Aorta (tissue), 5 donors: ENCODE data around the gene TMEM94. TPM values are rescaled to one million over a fixed set of nuclear protein-coding genes. Genes with fewer than 3 reads are reported as not detected.

ENCODE experiments used
- ATAC-seq: fragments of 200-7000 bp; cut with Tn5 transposase; one replicate; pipeline ENCODE4 v1.9.1; 2022; ENCODE audit warnings: moderate library complexity; ENCODE audit not compliant: low FRiP score
- DNase-seq, 2 donors: peaks; one replicate each; pipeline ENCODE4 v3.0.0-alpha.2; 2020
- H3K27ac ChIP-seq, 2 donors: one replicate each; pipeline ENCODE4 v1.5.1; 2013; ENCODE audit warnings: low read length in 2 of 2, mild to moderate bottlenecking in 2 of 2, moderate library complexity in 2 of 2, control low read depth in 1 of 2, inconsistent platforms in 1 of 2, low read depth in 1 of 2
- H3K27me3 ChIP-seq, 2 donors: one replicate each; pipeline ENCODE4 v1.6.1; 2013; ENCODE audit warnings: control low read depth in 1 of 2, low read length in 1 of 2, mild to moderate bottlenecking in 1 of 2, moderate library complexity in 1 of 2; ENCODE audit not compliant: insufficient read depth in 2 of 2, control insufficient read depth in 1 of 2
- H3K36me3 ChIP-seq, 2 donors: one replicate each; pipeline ENCODE4 v1.6.1; 2013; ENCODE audit warnings: control low read depth in 1 of 2, low read length in 1 of 2, mild to moderate bottlenecking in 1 of 2; ENCODE audit not compliant: insufficient read depth in 2 of 2, control insufficient read depth in 1 of 2
- H3K4me1 ChIP-seq, 2 donors: one replicate each; pipeline ENCODE4 v1.6.1; 2013; ENCODE audit warnings: low read length in 2 of 2, control low read depth in 1 of 2, mild to moderate bottlenecking in 1 of 2, moderate library complexity in 1 of 2; ENCODE audit not compliant: insufficient read depth in 2 of 2, control insufficient read depth in 1 of 2
- H3K4me3 ChIP-seq, 2 donors: one replicate each; pipeline ENCODE4 v1.5.1; 2013; ENCODE audit warnings: low read length in 2 of 2, control low read depth in 1 of 2, mild to moderate bottlenecking in 1 of 2
- H3K9me3 ChIP-seq: one replicate; pipeline ENCODE4 v1.6.1; 2013; ENCODE audit warnings: mild to moderate bottlenecking, low read length; ENCODE audit not compliant: control insufficient read depth
- WGBS, 2 donors: extraction: QIAGEN DNeasy Blood & Tissue Kit; methylation state at CpG; one replicate each; pipeline ENCODE4 v1.1.7; 2013; 5-methylcytosine and 5-hydroxymethylcytosine counted together
- intact Hi-C, 2 donors: fragments of 100-400 bp; cut with DNase I; formaldehyde crosslinking; loops; one replicate each; pipeline versions ENCODE4 v1.14.2 to v1.15.0; 2022
- microRNA-seq, 2 donors: library from miRNA; unstranded; fragments of <30 nt; microRNA quantifications; one replicate each; pipeline ENCODE4 v1.2.0, GENCODE V29; 2020
- polyA plus RNA-seq, 2 donors: library from polyadenylated mRNA; stranded (reverse); fragments of 200-250 nt; gene quantifications; one replicate each; pipeline ENCODE4 v1.2.3, GENCODE V29; 2013
- total RNA-seq, 2 donors: library from RNA; stranded (reverse); fragmentation: NEBNext Ultra II Directional; extraction: Animal tissue kit (Norgen Biotek cat#: 25700); gene quantifications; one replicate each; pipeline ENCODE4 v1.2.1, GENCODE V29; 2021
- donor health status: healthy with polysubstance abuse.
- donor health status: Bipolar disorder and iron deficiency.
- donor health status: DM: no; HTN: no; CAD: no.
- donor health status: DM: no; HTN: no; CAD: no.
- donor health status: DM: yes; HTN: yes; CAD: no.

The TMEM94 gene
- total and polyA plus RNA-seq, 4 donors: 19.5 to 74.8 (median 53.1) TPM

DNA sequence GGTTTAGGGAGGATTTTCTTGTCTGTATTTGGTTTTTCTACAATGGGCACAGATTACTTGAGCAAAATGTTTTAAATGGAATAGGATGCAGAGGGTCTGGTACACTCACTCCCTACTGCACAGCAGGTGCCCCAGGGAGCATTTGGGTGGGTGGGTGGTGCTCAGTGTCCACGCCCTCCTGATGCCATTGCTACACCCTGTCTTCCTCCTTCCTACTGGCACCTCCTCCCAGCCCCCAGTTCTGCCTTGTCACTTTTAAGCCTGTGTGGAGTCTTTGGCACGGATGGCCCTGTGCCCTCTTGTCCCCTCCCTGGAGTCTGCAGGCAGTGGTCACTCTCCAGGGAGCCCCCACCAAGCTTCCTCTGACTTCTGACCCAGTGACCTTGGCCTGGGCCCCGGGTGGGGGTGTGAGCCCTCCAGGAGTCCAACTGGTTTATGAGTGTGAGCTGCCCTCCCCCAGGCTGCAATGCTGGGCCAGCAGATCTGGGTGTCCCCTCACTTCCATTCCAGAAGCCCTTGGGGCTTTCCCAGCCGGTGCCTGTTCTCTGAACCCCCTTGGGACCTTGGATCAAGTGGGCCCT lies 84.6 kb downstream of the TMEM94 start:
- no peak overlapping the region for H3K4me3 ChIP-seq
- no peaks in the 10 kb centered on the region for H3K4me1 ChIP-seq
- intact Hi-C loops: no loop called here
- DNase-seq (no peak), ATAC-seq (no peak)
- H3K27me3 ChIP-seq: no peaks in the 10 kb centered on the region
- H3K9me3 ChIP-seq: no peaks in the 10 kb centered on the region
- no peaks in the 10 kb centered on the region for H3K36me3 ChIP-seq
- no peak overlapping the region for H3K27ac ChIP-seq
- WGBS, 2 donors: 63 to 64% methylated on average over 4 of the region's 4 CpGs

DNA sequence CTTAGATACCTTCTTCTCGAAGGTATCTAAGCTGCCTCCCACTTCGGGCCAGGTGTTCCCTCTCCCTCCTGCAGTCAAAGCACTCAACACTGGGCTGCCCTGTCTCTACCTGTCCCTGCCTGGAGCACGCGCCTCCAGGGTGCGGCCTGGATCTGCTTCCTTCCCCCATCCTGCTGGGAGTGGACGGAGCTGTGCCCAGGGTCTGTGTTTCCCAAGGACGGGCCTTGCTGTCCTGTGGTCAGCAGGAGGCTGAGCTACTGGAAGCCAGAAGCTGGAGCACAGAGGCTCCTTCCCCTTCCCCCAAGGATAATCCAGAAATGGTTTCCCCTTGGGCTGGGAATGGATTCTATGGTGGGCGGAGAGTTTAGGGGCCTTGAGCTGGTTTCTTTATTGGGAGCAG lies 85.8 kb downstream of the TMEM94 start:
- H3K27ac ChIP-seq: no peak overlapping the region
- no peaks in the 10 kb centered on the region for H3K9me3 ChIP-seq
- no peak for DNase-seq
- H3K4me3 ChIP-seq: no peak overlapping the region
- WGBS, 2 donors: 94 to 98% methylated on average over 8 of the region's 8 CpGs
- no peaks in the 10 kb centered on the region for H3K36me3 ChIP-seq
- H3K4me1 ChIP-seq: no peaks in the 10 kb centered on the region
- no peak for ATAC-seq
- intact Hi-C loops: no loop called here
- H3K27me3 ChIP-seq: no peaks in the 10 kb centered on the region

- ATAC-seq: no peak
- DNase-seq: no peak
- Histone ChIP-seq H3K4me3 (no peak overlapping the region), H3K36me3 (no peaks in the 10 kb centered on the region), H3K27me3 (no peaks in the 10 kb centered on the region), H3K9me3 (no peaks in the 10 kb centered on the region), H3K4me1 (no peaks in the 10 kb centered on the region), H3K27ac (no peak overlapping the region)
- intact Hi-C loops: no loop called here
- WGBS, 2 donors: 92% methylated on average over 15 of the region's 15 CpGs
Observed at GRCh38 chr17:75542728-75543336, 86.4 kb downstream of the TMEM94 start.

DNA sequence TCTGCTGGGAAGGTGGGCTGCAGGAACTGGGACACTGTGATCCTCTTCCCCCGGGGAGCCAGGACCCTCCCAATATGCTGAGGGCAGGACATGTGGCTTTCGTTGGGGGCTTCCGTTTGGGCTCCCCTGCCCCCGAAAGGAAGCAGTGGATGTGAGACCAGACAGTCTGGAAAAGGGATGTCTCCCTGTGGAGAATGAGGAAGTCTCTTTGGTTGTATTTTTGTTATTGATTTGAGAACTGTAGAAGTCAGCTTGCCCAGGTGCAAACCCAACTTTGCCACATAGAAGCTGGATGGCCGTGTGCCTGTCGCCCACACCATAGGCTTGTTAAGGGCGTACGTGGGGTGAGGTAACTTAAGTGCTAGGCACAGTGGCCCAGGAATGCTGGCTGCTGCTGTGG lies 87.8 kb downstream of the TMEM94 start:
- Histone ChIP-seq H3K4me3 (no peak overlapping the region), H3K36me3 (no peaks in the 10 kb centered on the region)
- 83 to 87% methylated on average over 8 of the region's 8 CpGs for WGBS, 2 donors

DNA sequence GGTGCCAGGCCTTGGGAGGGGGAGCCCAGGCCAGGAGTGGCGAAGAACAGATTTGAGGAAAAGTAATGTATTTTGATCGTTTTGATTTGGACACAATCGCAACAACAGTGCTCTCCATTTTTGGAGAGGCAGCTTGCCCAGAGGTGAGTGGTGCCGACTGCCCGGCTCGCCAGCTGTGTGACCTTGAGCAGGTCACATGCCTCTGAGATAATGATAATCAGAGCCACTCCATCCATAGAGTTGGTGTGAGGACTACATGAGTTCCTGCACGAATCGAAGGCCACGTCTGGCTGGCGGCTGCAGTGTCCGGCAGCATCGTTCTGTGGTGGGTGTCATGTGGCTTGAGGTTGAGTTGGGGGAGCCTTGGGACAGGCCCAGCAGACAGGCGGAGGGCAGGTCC lies 89.7 kb downstream of the TMEM94 start:
- 96 to 97% methylated on average over 13 of the region's 13 CpGs for WGBS, 2 donors
- DNase-seq (no peak), ATAC-seq (no peak)
- Histone ChIP-seq H3K27me3 (no peaks in the 10 kb centered on the region), H3K4me3 (no peak overlapping the region), H3K4me1 (no peaks in the 10 kb centered on the region), H3K36me3 (no peaks in the 10 kb centered on the region), H3K27ac (no peak overlapping the region), H3K9me3 (no peaks in the 10 kb centered on the region)
- intact Hi-C loops: no loop called here

More for the DNA sequence above, 87.8 kb downstream of the TMEM94 start:
- H3K4me1 ChIP-seq: no peaks in the 10 kb centered on the region
- no peaks in the 10 kb centered on the region for H3K9me3 ChIP-seq
- H3K27ac ChIP-seq: no peak overlapping the region
- H3K27me3 ChIP-seq: no peaks in the 10 kb centered on the region
- ATAC-seq (no peak), DNase-seq (no peak)
- intact Hi-C loops: no loop called here

DNA sequence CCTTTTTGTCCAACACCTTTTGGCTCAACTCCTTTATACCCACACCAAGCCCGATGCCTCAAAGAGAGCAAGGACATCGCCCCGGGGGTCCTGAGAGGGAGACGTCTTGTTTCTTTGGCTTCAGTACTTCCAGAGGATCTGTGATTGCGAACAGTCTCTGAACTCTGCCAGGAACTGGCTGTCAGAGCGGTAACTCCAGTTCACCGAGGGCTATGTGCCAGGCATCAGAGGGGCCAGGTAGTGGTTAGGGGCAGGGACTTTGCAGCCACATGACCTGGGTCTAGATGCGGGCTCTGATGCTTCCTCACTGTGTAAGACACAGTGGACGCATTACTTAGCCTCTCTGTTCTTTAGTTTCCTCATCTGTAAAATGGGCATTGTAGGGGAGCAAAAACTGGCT lies 90.7 kb downstream of the TMEM94 start:
- no peaks in the 10 kb centered on the region for H3K36me3 ChIP-seq
- no peak for ATAC-seq
- no peak overlapping the region for H3K27ac ChIP-seq
- no peak for DNase-seq
- H3K4me1 ChIP-seq: no peaks in the 10 kb centered on the region
- H3K4me3 ChIP-seq: no peak overlapping the region
- no peaks in the 10 kb centered on the region for H3K27me3 ChIP-seq
- WGBS, 2 donors: 94 to 96% methylated on average over 9 of the region's 9 CpGs
- H3K9me3 ChIP-seq: no peaks in the 10 kb centered on the region
- intact Hi-C loops: no loop called here

- Histone ChIP-seq H3K27ac (no peak overlapping the region), H3K4me1 (no peaks in the 10 kb centered on the region), H3K4me3 (no peak overlapping the region), H3K27me3 (no peaks in the 10 kb centered on the region), H3K9me3 (no peaks in the 10 kb centered on the region), H3K36me3 (no peaks in the 10 kb centered on the region)
- WGBS, 2 donors: 90 to 91% methylated on average over 5 of the region's 5 CpGs
- DNase-seq: no peak
- intact Hi-C loops: no loop called here
- no peak for ATAC-seq
Observed at GRCh38 chr17:75548813-75549212, 92.4 kb downstream of the TMEM94 start.

Small RNAs within 50 kb of the gene (microRNA-seq; reads per million reads assigned to microRNA genes)
- 0 reads per million in 2 donors for gene MIR6785

Other genes starting within 250 kb of the TMEM94 start
- gene GGA3, start 195.0 kb upstream of the TMEM94 start, total RNA-seq: 10 to 100 TPM; 38.9 to 51.0 TPM
- gene GGA3, start 195.0 kb upstream of the TMEM94 start, polyA plus RNA-seq: 10 to 100 TPM in 1 of 2 donors, 1 to 10 TPM in 1; 5.6 to 30.8 TPM
- 10 to 100 TPM; 24.6 to 26.6 TPM for gene MRPS7, start 194.8 kb upstream of the TMEM94 start, total RNA-seq
- 10 to 100 TPM; 37.9 to 38.8 TPM for gene MRPS7, start 194.8 kb upstream of the TMEM94 start, polyA plus RNA-seq
- 10 to 100 TPM; 26.2 to 27.4 TPM for gene MIF4GD, start 185.4 kb upstream of the TMEM94 start, total RNA-seq
- 10 to 100 TPM; 27.7 to 33.0 TPM for gene MIF4GD, start 185.4 kb upstream of the TMEM94 start, polyA plus RNA-seq
- 10 to 100 TPM in 1 of 2 donors, 1 to 10 TPM in 1; 8.0 to 15.7 TPM for gene SLC25A19, start 167.2 kb upstream of the TMEM94 start, total RNA-seq
- 1 to 10 TPM; 5.0 to 7.8 TPM for gene SLC25A19, start 167.2 kb upstream of the TMEM94 start, polyA plus RNA-seq
- gene GRB2, start 51.0 kb upstream of the TMEM94 start, total RNA-seq: 100 to 1,000 TPM in 1 of 2 donors, 10 to 100 TPM in 1; 96.8 to 106 TPM
- 10 to 100 TPM; 36.6 to 38.2 TPM for gene GRB2, start 51.0 kb upstream of the TMEM94 start, polyA plus RNA-seq
- gene CASKIN2, start 58.9 kb downstream of the TMEM94 start, total RNA-seq: 10 to 100 TPM; 61.5 to 63.4 TPM
- 1 to 10 TPM; 4.0 to 8.9 TPM for gene CASKIN2, start 58.9 kb downstream of the TMEM94 start, polyA plus RNA-seq
- 10 to 100 TPM; 10.8 to 14.0 TPM for gene TSEN54, start 59.9 kb downstream of the TMEM94 start, total RNA-seq
- 10 to 100 TPM in 1 of 2 donors, 1 to 10 TPM in 1; 8.8 to 27.3 TPM for gene TSEN54, start 59.9 kb downstream of the TMEM94 start, polyA plus RNA-seq
- gene LLGL2, start 69.1 kb downstream of the TMEM94 start, total RNA-seq: 10 to 100 TPM in 1 of 2 donors, 1 to 10 TPM in 1; 9.7 to 11.1 TPM
- gene LLGL2, start 69.1 kb downstream of the TMEM94 start, polyA plus RNA-seq: 10 to 100 TPM; 10.1 to 14.4 TPM
- 100 to 1,000 TPM; 113 to 279 TPM for gene MYO15B, start 131.2 kb downstream of the TMEM94 start, total RNA-seq
- gene MYO15B, start 131.2 kb downstream of the TMEM94 start, polyA plus RNA-seq: 100 to 1,000 TPM; 125 to 151 TPM
- gene SMIM5, start 176.8 kb downstream of the TMEM94 start, total RNA-seq: 1 to 10 TPM in 1 of 2 donors, under 1 TPM in 1; 0.23 to 1.2 TPM
- gene SMIM5, start 176.8 kb downstream of the TMEM94 start, polyA plus RNA-seq: 1 to 10 TPM in 1 of 2 donors, under 1 TPM in 1; 0.05 to 2.1 TPM
- gene RECQL5, start 210.5 kb downstream of the TMEM94 start, total RNA-seq: 10 to 100 TPM; 11.4 to 26.1 TPM
- gene RECQL5, start 210.5 kb downstream of the TMEM94 start, polyA plus RNA-seq: 10 to 100 TPM in 1 of 2 donors, 1 to 10 TPM in 1; 3.3 to 40.6 TPM
- gene SAP30BP, start 210.7 kb downstream of the TMEM94 start, total RNA-seq: 10 to 100 TPM; 72.6 to 78.6 TPM
- 100 to 1,000 TPM in 1 of 2 donors, 10 to 100 TPM in 1; 43.3 to 127 TPM for gene SAP30BP, start 210.7 kb downstream of the TMEM94 start, polyA plus RNA-seq